ENCODE measurements around the gene ARL13B.
A peak's percentile ranks its signal among the peaks of the same experiment; 100 is the strongest.
"Not testable (repeated sequence)": the region's sequence is repeated elsewhere in the genome, so short reads cannot be mapped to it uniquely, and the experiment has no call there.

Gene ARL13B

GRCh38 chr3:93979850-93980676, at the start of gene ARL13B:
ARL13B (plus strand) TSS chr3:93980155; CDS start chr3:93980424, 269 bp downstream.
- no peaks in the 10 kb centered on the region for H3K27me3 ChIP-seq (ENCODE audit: insufficient read depth, poor library complexity, severe bottlenecking)
- H3K36me3 ChIP-seq (ENCODE audit: low read depth): no peaks in the 10 kb centered on the region
- H3K9me3 ChIP-seq (ENCODE audit: severe bottlenecking): no peaks in the 10 kb centered on the region
- no peak for TF ChIP-seq CTCF (IDR thresholded peaks at IDR 0.05; ENCODE audit: poor library complexity, severe bottlenecking)
- DNase-seq (ENCODE audit: low spot score) (peak; percentile 98), ATAC-seq (ENCODE audit: low read depth) (peak; percentile 100)
- H3K27ac ChIP-seq (ENCODE audit: poor library complexity, severe bottlenecking): peak within 1 kb of the TSS; percentile 58
- peaks cover 4% of the 10 kb centered on the region for H3K4me1 ChIP-seq (ENCODE audit: insufficient read depth, poor library complexity, severe bottlenecking)
- H3K4me3 ChIP-seq (ENCODE audit: severe bottlenecking): peak within 1 kb of the TSS; percentile 90

GRCh38 chr3:93931597-93932229, 48.2 kb upstream of the ARL13B start:
- H3K27ac ChIP-seq (ENCODE audit: poor library complexity, severe bottlenecking): no peak overlapping the region
- no peak overlapping the region for H3K4me3 ChIP-seq (ENCODE audit: severe bottlenecking)
- H3K27me3 ChIP-seq (ENCODE audit: insufficient read depth, poor library complexity, severe bottlenecking): no peaks in the 10 kb centered on the region
- no peaks in the 10 kb centered on the region for H3K9me3 ChIP-seq (ENCODE audit: severe bottlenecking)
- TF ChIP-seq CTCF (IDR thresholded peaks at IDR 0.05; ENCODE audit: poor library complexity, severe bottlenecking): no peak
- DNase-seq (ENCODE audit: low spot score) (no peak), ATAC-seq (ENCODE audit: low read depth) (no peak)
- no peaks in the 10 kb centered on the region for H3K4me1 ChIP-seq (ENCODE audit: insufficient read depth, poor library complexity, severe bottlenecking)
- no peaks in the 10 kb centered on the region for H3K36me3 ChIP-seq (ENCODE audit: low read depth)

GRCh38 chr3:93934366-93935046, 45.4 kb upstream of the ARL13B start:
- ATAC-seq (ENCODE audit: low read depth): no peak
- no peak for TF ChIP-seq CTCF (IDR thresholded peaks at IDR 0.05; ENCODE audit: poor library complexity, severe bottlenecking)
- Histone ChIP-seq H3K36me3 (ENCODE audit: low read depth) (no peaks in the 10 kb centered on the region), H3K9me3 (ENCODE audit: severe bottlenecking) (no peaks in the 10 kb centered on the region), H3K4me1 (ENCODE audit: insufficient read depth, poor library complexity, severe bottlenecking) (no peaks in the 10 kb centered on the region), H3K27me3 (ENCODE audit: insufficient read depth, poor library complexity, severe bottlenecking) (no peaks in the 10 kb centered on the region), H3K4me3 (ENCODE audit: severe bottlenecking) (no peak overlapping the region), H3K27ac (ENCODE audit: poor library complexity, severe bottlenecking) (no peak overlapping the region)
- no peak for DNase-seq (ENCODE audit: low spot score)

- Histone ChIP-seq H3K36me3 (ENCODE audit: low read depth) (no peaks in the 10 kb centered on the region), H3K27ac (ENCODE audit: poor library complexity, severe bottlenecking) (no peak overlapping the region), H3K27me3 (ENCODE audit: insufficient read depth, poor library complexity, severe bottlenecking) (no peaks in the 10 kb centered on the region), H3K4me3 (ENCODE audit: severe bottlenecking) (no peak overlapping the region), H3K9me3 (ENCODE audit: severe bottlenecking) (no peaks in the 10 kb centered on the region), H3K4me1 (ENCODE audit: insufficient read depth, poor library complexity, severe bottlenecking) (no peaks in the 10 kb centered on the region)
- DNase-seq (ENCODE audit: low spot score) (no peak), ATAC-seq (ENCODE audit: low read depth) (no peak)
- TF ChIP-seq CTCF (IDR thresholded peaks at IDR 0.05; ENCODE audit: poor library complexity, severe bottlenecking): no peak
Measured at GRCh38 chr3:93936549-93936948, 43.4 kb upstream of the ARL13B start.

GRCh38 chr3:93937485-93937884, 42.5 kb upstream of the ARL13B start:
- H3K27me3 ChIP-seq (ENCODE audit: insufficient read depth, poor library complexity, severe bottlenecking); H3K36me3 ChIP-seq (ENCODE audit: low read depth); H3K4me3 ChIP-seq (ENCODE audit: severe bottlenecking); DNase-seq (ENCODE audit: low spot score); H3K4me1 ChIP-seq (ENCODE audit: insufficient read depth, poor library complexity, severe bottlenecking); H3K9me3 ChIP-seq (ENCODE audit: severe bottlenecking); ATAC-seq (ENCODE audit: low read depth); H3K27ac ChIP-seq (ENCODE audit: poor library complexity, severe bottlenecking): not testable (repeated sequence)

- not testable (repeated sequence) for H3K27ac ChIP-seq (ENCODE audit: poor library complexity, severe bottlenecking); DNase-seq (ENCODE audit: low spot score); H3K36me3 ChIP-seq (ENCODE audit: low read depth); ATAC-seq (ENCODE audit: low read depth); H3K27me3 ChIP-seq (ENCODE audit: insufficient read depth, poor library complexity, severe bottlenecking); H3K4me1 ChIP-seq (ENCODE audit: insufficient read depth, poor library complexity, severe bottlenecking); H3K4me3 ChIP-seq (ENCODE audit: severe bottlenecking); H3K9me3 ChIP-seq (ENCODE audit: severe bottlenecking)
Measured at GRCh38 chr3:93949958-93950357, 30.0 kb upstream of the ARL13B start.
